Pulmonary artery endothelial cell (primary cell): ENCODE data around the gene PPM1B. TPM values are rescaled to one million over a fixed set of nuclear protein-coding genes. Genes with fewer than 3 reads are reported as not detected.
"Not testable (repeated sequence)": the region's sequence is repeated elsewhere in the genome, so short reads cannot be mapped to it uniquely, and the experiment has no call there.

ENCODE experiments used
- DNase-seq: peaks from one replicate; pipeline ENCODE4 v3.0.0-alpha.2; 2011; ENCODE audit warnings: low read depth, low spot score
- total RNA-seq: library from RNA; depleted of rRNA; stranded (reverse); fragments of >200 nt; gene quantifications from 2 replicates; pipeline ENCODE4 v1.2.3, GENCODE V29; 2014

The PPM1B gene
- total RNA-seq, 1 donor from 2014 or later, result 16.0 TPM

GRCh38 chr2:44155666-44156446, 12.8 kb upstream of the PPM1B start:
- no peak for DNase-seq

GRCh38 chr2:44163777-44164176, 4.9 kb upstream of the PPM1B start:
- DNase-seq, result no peak

- DNase-seq, result no peak
These were observed 4.1 kb upstream of the PPM1B start for GRCh38 chr2:44164617-44165016.

DNA sequence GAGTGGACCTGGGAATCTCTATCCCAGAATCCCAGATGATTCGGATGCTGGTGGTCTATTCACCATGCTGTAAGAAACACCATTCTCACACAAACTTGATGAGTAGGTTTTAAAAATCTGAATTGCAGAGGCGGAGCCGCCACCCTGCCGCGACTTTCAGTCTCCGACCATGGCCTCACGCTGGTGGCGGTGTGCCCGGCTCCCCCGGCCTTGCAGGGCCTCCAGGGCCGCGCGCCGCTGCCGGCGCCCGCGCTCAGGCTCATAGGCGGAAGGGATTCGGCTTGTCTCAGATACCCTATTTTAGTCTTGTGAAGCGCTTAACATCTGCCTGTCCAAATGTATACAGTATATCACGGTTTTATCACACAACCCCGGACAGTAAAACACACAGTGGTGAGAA, 2.6 kb upstream of the PPM1B start:
- no peak for DNase-seq

GRCh38 chr2:44167311-44167907, 1.3 kb upstream of the PPM1B start:
- DNase-seq, result no peak

DNA sequence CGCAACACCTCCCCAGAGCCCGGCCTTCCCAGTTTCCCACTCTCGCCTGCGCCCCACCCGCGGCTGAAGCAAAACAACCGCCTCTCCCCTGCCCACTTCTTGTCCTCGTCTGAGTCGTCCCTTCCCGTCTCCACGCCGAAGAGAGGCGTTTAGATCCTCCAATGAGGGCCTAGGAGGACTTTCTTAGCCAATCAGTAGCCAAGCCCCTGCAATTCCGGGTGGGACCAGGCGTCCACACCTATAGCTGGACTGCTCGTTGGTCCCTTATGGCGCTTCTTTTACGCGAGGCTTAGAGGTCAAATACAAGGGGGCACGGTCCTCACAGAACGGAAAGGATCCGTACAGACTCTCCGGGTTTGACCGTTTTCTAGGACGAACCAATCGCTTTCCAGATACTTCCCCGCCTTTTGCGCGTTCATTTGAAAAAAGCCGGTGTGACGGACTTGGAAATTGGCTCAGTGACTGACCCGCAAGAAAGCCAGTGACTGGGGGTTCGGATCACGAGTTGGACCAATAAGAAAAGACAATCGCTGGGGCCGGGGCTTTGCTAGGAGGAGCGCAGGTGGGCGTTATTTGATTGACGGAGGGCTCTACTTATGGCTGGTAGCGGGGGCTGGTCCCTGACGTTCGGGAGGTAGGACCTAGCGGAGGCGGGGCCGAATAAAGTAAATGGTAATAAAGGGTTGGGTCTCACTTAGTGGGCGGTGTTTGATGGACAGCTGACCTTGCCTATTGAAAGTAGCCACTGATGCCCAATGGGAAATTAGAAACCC, 581 bp upstream of the PPM1B start:
- DNase-seq, result peak; percentile 99

DNA sequence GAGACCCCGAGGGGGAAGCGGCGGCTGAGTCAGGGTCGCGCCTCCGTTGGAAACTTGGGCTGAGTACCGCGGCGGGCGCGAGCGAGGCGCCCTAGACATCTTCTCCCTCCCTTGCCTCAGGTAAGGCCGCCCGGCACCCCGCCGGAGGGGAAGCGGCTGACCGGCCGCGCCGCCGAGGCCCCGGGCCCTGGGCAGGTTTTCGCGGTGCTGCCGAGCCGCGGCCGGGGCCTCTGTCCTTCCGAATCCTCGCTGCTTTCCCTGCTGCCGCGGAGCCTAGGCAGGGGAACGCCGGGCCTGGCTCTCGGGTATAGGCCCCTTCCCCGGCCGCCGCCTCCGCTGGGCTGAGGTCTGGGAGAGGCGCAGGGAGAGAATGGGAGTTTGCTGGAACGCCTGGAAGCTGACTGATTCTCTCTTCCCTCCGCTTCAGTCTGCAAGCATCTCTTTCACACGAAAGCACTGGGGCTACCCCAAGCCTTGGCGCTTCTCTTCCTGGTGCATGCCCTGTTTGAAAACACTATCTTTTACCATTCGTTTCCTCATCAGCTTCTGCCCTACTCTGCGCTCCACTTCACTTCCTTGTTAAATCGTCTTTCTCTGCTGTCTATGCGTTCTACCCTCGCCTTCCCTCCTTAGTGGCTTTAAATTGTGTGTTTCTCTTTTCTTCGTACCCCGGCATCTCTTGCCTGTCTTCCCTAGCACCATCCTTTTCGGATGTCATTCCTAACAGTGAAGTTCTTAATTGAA, 652 bp downstream of the PPM1B start:
- no peak for DNase-seq

- no peak for DNase-seq
These were observed 1.6 kb downstream of the PPM1B start for GRCh38 chr2:44170311-44170717.

DNA sequence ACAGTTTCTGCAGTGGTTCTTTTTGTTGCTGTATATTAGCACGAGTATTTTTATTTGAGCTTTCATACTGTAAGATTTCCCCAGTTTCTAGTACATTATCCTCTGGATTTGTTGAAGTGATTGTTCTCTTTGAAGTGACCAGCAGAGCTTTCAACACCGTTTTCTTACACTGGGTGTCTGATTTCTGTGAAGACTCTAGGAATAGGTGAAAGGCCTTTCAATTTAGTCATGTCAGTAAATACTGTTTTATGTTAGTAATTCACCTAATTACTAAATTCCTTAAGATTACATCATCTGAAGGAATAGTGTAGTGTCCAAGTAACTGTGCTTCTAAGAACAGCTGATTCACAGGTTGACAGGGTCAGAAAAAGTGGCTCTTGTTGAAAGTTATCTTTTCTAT, 2.3 kb downstream of the PPM1B start:
- no peak for DNase-seq

- DNase-seq, result not testable (repeated sequence)
These were observed 2.8 kb downstream of the PPM1B start for GRCh38 chr2:44171442-44171841.

DNA sequence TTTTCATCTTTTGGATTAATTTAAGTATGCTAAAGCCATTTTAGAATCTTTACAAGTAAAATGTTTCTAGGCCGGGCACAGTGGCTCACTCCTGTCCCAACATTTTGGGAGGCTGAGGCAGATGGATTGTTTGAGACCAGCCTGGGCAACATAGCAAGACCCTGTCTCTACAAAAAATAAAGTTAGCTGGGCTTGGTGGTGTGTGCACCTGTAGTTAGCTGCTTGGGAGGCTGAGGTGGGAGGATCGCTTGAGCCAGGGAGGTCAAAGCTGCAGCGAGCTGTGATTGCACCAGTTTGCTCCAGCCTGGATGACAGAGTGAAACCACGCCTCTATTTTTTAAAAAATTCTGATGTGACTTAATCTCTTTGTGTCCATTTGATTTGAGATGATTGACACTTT, 3.9 kb downstream of the PPM1B start:
- DNase-seq, result no peak

- no peak for DNase-seq
These were observed 10.3 kb downstream of the PPM1B start for GRCh38 chr2:44178950-44179349.

DNA sequence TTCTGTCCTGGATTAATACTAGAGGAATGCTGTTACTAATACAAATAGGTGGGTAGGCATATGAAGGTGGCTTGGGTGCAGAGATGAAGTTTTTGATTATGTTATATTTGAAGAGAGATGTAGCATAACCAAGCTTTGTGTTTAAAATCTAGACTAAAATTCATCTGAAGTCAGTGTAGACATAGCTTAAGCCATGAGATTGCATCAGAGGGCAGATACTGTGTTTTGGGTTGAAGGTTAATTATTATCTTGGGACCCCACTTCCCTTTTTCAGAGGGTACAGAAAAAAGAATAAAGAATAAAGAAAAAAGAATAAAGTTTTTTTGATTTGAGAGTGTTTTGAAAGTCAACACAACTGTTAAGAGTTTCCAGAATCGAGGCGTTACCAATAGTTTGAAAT, 13.0 kb downstream of the PPM1B start:
- DNase-seq, result no peak

DNA sequence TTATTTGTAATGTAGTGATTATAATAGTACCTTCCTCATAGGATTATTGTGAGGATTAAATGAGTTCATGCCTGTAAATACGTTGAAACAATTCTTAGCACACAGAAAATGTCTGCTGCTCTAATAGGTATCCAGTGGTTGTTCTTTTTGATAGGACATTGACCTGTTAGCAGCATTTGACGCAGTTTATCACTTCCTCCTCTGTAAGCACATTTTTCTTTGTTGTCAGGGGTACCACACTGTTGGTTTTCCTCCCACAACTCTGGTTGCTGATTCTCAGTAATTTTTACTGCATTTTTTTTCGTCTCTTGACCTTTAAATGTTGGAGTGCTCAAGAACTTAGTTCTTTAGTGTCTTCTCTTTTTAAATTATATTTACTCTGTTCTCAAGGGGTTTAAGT, 15.4 kb downstream of the PPM1B start:
- DNase-seq, result no peak

DNA sequence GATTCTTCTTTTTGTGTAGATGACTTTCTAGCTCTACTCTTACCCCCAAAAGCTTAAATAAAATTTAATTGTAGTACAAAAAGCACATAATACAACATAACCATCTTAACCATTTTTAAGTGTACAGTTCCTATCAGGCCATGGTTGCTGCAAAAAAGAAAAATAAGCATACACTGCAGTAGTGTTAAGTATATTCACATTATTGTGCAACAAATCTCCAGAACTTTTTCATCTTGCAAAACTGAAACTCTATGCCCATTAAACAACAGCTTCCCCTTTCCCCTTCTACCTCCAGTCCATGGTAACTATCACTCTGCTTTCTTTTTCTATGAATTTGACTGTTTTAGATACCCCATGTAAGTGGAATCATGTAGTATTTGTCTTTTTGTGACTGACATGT, 18.1 kb downstream of the PPM1B start:
- no peak for DNase-seq

- DNase-seq, result no peak
These were observed 18.6 kb downstream of the PPM1B start for GRCh38 chr2:44187251-44187650.

GRCh38 chr2:44188696-44189095, 20.0 kb downstream of the PPM1B start:
- DNase-seq, result no peak

GRCh38 chr2:44189104-44189503, 20.4 kb downstream of the PPM1B start:
- no peak for DNase-seq

- no peak for DNase-seq
These were observed 21.9 kb downstream of the PPM1B start for GRCh38 chr2:44190526-44190925.

GRCh38 chr2:44191739-44192138, 23.1 kb downstream of the PPM1B start:
- DNase-seq, result no peak

DNA sequence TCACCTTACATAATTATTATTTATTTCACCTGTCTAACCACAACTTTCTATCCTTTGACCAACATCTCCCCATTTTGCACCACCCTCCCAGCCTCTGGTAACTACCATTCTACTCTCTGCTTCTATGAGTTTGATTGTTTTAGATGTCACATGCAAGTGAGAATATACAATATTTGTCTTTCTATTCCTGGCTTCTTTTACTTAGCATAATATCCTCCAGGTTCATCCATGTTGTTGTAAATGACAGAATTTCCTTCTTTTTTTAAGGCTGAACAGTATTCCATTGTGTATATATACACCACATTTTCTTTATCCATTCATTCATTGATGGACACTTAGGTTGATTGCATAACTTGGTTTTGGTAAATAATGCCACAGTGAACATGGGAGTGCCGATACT, 24.0 kb downstream of the PPM1B start:
- DNase-seq, result no peak

- DNase-seq, result no peak
These were observed 27.0 kb downstream of the PPM1B start for GRCh38 chr2:44195714-44196113.
